Activated T-cell treated with anti-CD3 and anti-CD28 coated beads for 48 hours (primary cell): Measurements from ENCODE around the gene HNRNPL.
A peak's percentile ranks its signal among the peaks of the same experiment; 100 is the strongest.
"Not testable (repeated sequence)": the region's sequence is repeated elsewhere in the genome, so short reads cannot be mapped to it uniquely, and the experiment has no call there.

Experiments used
- DNase-seq: peaks from one replicate; pipeline ENCODE4 v3.0.0-alpha.2; 2020; ENCODE audit warnings: low read depth

The HNRNPL gene

GRCh38 chr19:38801359-38802095 lies 48.3 kb downstream of the HNRNPL start:
- DNase-seq, result no peak

DNA sequence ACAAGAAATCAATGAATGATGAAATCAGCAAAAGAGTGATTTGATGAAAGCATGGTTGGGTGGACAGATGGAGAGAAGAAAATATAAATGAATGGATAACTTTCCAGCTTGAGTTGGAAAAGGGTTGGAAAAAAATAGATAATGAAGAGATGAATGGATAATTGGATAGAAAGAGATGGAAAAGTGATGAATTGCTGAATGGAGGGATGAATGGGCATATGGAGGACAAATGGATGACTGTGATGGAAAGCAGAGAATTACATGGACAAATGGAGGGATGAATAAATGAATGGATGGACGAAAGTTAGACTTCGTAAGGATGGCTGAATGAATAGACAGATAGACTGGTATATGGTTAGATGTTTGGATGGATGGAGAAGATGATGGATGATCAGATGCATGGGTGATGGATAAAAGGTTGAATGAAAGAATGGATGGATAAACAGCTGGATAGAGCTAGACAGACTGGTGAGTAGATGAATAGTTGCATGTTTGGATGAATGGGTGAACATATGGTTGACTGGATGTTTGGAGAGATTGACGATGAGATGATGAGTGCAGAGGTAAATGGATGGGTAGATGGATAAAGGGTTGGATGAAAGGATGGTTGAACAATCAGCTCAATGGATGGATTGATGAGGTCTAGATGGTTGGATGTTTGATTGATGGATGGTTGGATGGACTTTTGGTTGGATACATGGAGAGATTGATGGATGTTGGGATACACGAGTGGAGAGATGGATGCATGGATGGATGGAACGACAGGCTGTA lies 49.0 kb downstream of the HNRNPL start:
- DNase-seq, result no peak

DNA sequence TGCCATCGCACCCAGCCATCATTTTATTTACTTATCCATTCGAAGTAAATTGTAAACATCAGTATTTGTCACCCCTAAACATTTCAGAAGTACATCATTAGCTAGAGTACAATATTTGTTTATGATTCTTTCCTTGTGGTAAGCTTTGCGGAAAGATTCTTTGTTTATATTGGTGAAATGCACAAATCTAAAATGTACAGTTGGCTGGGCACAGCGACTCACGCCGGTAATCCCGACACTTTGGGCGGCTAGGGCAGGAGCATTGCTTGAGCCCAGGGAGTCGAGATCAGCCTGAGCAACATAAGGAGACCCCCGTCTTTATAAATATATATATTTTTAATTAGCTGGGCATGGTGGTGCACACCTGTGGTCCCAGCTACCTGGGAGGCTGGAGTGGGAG lies 50.7 kb downstream of the HNRNPL start:
- DNase-seq, result no peak

DNA sequence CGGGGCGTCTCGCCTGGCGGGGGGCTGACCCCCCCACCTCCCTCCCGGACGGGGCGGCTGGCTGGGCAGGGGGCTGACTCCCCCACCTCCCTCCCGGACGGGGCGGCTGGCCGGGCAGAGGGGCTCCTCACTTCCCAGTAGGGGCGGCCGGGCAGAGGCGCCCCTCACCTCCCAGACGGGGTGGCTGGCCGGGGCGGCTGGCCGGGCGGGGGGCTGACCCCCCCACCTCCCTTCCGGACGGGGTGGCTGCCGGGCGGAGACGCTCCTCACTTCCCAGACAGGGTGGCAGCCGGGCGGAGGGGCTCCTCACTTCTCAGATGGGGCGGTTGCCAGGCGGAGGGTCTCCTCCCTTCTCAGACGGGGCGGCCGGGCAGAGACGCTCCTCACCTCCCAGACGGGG lies 52.0 kb downstream of the HNRNPL start:
- not testable (repeated sequence) for DNase-seq

GRCh38 chr19:38796154-38796553 lies 53.6 kb downstream of the HNRNPL start:
- no peak for DNase-seq

GRCh38 chr19:38795549-38795948 lies 54.2 kb downstream of the HNRNPL start:
- DNase-seq, result no peak

DNA sequence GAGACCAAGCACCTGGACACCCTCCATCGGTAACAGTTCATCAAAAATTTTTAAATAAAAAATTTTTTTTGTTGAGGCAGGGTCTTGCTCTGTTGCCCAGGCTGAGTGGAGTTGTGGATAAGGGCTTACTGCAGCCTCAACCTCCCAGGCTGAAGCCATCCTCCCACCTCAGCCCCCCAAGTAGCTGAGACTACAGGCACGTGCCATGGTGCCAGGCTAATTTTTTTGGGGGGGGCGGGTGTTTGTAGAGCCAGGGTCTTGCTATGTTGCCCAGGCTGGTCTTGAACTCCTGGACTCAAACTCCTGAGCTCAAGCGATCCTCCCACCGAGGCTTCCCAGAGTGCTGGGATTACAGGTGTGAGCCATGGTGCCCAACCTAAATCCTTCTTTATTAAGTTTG lies 56.1 kb downstream of the HNRNPL start:
- DNase-seq, result no peak

- DNase-seq, result no peak
Observed at GRCh38 chr19:38793177-38793576, 56.6 kb downstream of the HNRNPL start.

DNA sequence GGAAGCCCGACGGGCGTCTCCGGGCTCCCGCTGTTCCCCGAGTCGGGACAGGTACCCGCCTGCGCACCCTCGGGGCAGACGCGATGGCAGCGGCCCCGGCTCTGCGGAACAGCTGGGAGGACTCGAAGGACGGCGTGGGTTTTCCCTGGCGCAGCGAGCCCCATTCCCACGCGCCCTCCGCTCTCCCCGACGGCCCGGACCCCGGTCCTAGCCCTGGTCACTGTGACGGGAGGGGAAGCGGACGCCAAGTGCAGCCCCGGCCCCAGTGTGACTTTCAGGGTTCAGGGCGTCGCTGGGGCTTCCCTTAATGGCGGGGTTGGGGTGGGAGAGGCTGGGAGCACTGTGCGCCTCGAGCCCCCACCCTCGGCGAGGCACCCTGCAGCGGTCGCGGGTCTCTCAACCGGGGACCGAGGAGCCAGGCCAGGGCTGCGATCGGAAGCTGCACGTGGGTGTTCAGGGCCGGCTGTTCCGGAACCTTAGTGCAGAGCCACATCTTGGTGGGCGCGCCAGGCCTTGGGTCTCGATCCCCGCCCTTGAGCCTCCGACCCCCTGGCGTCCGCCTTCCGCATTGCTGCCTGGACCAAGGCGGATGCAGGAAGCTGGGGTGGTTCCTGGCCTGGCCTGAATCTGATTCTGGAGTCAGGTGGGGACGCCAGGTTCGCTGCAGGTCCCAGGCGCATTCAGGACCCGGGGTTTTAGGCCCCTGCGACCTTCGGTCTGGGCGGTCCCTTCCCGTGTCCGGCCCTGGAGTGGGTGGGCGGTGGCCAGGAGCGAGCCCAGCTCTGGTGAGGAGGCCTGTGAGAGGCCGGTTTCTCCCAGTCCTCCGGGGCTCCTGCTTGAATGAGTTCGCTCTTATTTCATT lies 57.3 kb downstream of the HNRNPL start:
- DNase-seq, result peak; percentile 38

DNA sequence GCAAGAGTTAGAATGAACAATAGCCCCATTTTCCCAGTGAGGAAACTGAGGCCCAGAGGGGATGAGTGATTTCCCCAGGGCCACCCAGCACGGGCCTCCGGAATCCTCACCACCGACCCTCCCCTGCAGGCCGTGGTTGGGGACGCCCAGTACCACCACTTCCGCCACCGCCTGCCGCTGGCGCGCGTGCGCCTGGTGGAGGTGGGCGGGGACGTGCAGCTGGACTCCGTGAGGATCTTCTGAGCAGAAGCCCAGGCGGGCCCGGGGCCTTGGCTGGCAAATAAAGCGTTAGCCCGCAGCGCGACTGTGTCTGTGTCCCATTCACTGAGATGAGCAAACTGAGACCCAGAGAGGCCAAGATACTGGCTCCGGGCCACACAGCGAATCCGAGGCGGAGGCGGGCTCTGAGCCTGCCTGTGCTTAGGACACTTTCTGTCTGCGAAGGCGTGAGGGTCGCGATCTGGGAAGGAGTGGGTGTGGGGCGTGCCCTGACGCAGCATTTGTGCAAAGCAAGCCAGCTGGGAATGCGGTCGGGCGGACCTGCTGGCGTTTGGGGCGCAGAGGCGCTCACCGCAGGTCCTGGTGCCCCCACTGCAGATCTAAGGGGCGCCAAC lies 58.2 kb downstream of the HNRNPL start:
- DNase-seq, result not testable (repeated sequence)

GRCh38 chr19:38790507-38791403 lies 59.0 kb downstream of the HNRNPL start:
- DNase-seq, result not testable (repeated sequence)

GRCh38 chr19:38788478-38789243 lies 61.1 kb downstream of the HNRNPL start, which contains the start of gene LGALS7B:
Gene LGALS7B, plus strand, starts transcription at chr19:38789200. Its CDS starts 27 bp downstream, at chr19:38789227.
- no peak for DNase-seq

DNA sequence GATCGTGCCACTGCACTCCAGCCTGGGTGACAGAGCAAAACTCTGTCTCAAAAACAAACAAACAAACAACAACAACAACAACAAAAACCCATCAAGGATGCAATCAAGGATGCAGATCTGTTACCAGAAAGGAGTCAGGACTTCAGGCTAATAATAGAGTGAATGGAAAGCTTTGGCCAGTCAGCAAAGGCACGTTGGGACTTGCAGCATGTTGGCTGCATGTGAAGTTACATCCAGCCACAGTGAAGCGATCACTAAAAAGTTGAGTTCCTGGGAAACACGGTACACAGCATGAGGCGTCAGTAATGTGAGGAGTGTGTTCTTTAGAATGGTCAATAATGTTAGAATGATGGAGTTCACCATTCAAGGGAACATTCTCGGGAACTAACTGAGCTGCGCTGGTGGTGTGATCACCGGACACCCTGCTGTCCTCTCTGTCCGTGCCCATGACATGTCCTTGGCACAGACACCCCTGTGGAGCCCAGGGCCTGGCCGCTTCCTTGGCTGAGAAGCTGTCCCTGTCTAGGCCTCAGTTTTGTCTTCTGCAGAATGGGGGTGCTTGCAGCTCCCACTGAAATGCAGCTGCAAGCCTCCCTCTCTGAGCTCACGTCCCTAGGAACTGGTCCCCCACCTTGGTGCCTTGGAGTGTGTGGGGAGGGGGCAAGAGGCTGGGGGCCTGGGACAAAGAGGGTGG lies 63.1 kb downstream of the HNRNPL start:
- DNase-seq, result no peak
